HG03565 (cell line): ENCODE measurements around the gene FMNL3.

Source experiments
- ATAC-seq: cut with Tn5 transposase; IDR thresholded peaks from one replicate; pipeline ENCODE4 v1.9.1; 2021; ENCODE audit warnings: mild to moderate bottlenecking, moderate library complexity; ENCODE audit not compliant: unreplicated experiment

Gene FMNL3

GRCh38 chr12:49652921-49653520 is 54.2 kb downstream of the FMNL3 start:
- no peak for ATAC-seq

DNA sequence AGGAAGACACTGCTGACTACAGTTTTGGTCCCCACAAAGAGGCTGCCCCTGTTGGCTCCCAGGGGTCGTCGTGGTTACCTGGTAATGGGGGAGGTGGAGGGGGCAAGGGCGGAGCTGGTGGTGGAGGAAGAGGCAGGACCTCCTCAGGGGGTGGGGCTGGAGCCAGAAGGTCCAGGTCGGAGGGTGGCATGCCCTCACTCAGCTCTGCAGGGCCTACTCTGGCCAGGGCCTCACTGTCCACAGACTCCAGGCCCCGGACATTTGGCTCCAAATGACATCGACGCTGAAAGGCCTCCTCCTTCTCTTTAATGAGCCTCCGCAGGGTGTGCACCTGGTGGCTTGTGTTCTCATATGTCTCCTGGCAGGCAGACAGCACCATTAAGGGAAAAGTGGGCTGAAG is 55.4 kb downstream of the FMNL3 start:
- no peak for ATAC-seq

- ATAC-seq: no peak
Measured at GRCh38 chr12:49649892-49650291, 57.3 kb downstream of the FMNL3 start.

DNA sequence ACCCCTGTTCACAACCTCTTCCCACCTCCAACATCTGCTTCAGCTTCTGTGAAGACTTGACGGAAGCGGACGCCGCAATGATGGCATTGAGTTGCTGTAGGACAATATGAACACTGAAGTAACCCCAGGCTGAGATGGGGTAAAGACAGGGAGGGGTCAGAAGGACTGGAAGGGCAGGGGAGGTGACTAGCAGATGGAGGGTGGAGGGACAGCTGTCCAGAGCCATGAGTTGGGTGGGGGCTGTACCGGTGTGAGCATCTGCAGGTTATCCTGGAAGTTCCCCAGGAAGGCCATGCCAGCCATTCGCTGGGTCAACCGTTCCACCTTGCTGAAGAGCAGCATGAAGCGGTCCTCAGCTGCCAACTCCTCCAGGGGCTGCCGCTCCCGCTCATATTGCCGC is 57.8 kb downstream of the FMNL3 start:
- no peak for ATAC-seq

DNA sequence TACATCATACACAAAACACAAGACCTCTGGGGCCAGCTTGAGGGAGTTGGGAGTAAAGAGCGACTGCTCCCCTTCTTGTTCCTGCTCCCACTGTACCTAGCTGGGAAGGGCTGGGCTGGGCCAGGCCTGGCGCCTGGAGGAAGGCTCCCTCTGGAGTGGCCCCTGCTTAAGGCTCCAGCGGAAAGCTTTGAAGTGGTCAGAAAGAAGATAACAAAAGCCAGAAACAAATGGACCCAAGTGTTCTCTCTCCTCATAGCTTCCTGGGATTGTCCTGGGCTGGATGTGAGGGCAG is 58.5 kb downstream of the FMNL3 start:
- ATAC-seq: no peak

DNA sequence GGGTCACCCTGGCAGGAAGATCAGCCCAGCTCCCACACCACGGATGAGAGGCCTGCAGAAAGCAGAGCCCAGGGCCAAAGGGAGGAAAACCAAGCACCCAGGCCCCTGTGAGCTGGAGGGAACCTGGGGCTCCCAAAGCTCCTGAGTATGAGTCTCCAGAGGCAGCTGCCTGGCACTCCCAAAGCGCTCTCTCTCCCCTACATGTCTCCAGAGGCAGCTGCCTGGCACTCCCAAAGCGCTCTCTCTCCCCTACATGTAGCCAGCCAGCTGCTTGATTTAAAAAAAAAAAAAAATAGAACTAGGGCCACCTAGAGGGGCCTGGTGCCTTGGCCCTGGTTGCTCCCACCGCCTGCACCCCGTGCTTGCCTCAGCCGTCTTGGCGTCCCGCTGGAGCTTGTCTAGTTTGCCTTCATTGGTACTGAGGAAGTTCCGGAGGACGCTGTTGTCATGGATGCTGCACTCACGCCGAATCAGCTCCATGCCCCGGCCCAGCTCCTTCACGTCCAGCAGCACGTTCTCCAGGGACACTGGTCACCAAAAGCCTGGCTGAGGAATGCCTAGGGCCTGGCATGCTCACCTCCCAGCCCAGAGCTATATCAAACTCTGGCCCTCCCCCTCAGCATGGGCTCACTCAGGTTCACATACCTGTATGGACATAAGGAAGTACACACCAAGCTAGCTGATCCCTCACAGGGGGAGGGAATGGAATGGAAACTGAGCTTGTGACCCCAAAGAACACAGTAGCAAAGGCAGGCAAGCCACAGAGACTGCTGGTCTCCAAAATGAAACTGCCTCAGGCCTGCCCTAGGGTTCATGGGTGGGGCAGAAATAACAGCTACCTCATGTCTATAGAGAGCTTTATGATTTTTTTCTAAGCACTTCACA is 59.1 kb downstream of the FMNL3 start:
- ATAC-seq: no peak

- ATAC-seq: no peak
Measured at GRCh38 chr12:49646871-49647654, 60.1 kb downstream of the FMNL3 start.

DNA sequence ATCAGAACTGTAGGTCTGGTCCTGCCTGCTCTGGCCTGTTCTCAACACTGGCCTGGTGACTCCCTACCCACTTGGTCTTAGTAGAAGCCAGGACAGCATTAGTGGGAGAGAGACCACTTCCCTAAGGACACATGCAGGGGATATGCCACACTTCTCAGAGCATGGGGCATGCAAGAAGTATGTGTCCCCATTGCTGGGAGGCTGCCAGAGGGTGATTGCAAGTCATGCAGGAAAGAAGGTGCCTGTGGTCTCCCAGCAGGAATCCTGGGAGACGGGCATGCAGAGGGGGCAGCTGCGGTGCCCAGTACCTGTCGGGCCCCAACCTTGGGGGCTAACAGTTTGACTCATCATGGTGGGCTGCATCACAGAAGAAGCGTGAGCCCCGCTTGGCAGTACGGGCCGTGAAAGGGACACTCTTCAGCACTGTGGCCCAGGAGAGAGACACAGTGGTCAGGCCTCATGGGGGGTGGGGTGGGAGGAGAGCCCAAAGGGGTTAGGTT is 60.8 kb downstream of the FMNL3 start:
- no peak for ATAC-seq

- no peak for ATAC-seq
Measured at GRCh38 chr12:49645146-49646039, 61.8 kb downstream of the FMNL3 start.

DNA sequence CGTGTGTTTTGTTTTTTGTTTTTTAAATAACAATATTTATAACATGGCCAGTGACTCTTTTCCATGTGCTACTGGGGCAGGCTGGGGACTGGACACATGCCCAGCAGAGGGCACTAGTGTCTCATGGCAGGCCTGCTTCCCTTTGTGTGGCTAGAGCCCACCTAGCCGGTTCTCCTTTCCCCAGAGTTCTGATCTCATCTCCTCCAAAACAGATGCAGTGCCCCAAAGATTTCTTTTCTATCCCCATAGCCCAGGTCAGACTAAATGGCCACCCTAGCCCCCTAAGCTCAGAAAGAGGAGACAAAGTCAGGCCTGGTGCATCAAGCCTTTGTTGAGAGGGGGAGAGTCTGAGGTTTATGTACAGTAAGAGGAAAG is 62.6 kb downstream of the FMNL3 start:
- no peak for ATAC-seq

DNA sequence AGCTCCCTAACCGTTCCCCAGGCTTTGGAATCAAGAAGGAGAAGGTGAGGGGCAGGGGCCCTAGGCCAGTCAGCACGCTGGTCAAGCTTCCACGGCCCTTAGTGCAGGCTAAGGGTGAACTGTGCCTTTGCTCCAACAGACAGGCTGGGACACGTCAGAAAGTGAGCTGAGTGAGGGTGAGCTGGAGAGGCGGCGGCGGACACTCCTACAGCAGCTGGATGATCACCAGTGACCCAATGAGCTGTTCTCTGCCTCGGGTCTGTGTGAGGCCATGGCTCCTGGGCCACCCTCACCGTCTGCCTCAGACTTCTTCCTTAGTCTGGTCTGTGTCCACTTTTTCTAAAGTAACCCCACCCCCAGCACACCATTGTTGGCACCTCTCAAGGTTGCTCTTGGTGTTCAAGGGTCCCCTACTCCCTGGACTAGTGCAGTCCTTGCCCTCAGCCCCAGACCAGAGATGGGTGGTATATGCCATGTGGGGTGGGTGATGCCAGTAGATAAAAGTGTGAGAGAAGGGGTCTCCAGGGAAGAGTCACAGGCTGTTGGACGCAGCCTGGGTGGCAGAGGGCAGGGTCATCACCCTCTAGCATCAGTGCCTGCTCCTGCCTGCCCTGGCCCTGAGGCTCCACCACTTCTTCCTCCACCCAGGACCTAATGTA is 63.1 kb downstream of the FMNL3 start:
- ATAC-seq: no peak

- no peak for ATAC-seq
Measured at GRCh38 chr12:49643135-49643534, 64.1 kb downstream of the FMNL3 start.

DNA sequence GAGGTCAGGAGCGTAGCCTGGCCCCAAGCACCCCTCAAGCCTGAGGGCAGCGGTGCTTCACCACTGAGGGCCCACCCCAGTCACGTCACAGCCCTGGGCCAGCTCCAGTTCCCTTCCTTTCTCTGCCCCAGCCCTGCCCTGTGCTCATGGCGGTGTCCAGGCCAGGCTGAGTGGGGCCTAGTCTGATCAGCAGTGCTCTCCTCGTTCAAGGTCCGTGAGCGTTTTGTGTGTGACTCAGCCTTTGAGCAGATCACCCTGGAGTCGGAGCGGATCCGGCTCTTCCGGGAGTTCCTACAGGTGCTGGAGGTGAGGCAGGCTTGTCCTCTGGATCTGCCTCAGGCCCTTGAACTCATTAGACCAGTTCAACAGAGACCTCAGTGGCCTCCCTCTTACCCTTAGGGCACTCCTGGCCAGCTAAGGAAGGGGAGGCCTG is 64.8 kb downstream of the FMNL3 start:
- ATAC-seq: no peak

DNA sequence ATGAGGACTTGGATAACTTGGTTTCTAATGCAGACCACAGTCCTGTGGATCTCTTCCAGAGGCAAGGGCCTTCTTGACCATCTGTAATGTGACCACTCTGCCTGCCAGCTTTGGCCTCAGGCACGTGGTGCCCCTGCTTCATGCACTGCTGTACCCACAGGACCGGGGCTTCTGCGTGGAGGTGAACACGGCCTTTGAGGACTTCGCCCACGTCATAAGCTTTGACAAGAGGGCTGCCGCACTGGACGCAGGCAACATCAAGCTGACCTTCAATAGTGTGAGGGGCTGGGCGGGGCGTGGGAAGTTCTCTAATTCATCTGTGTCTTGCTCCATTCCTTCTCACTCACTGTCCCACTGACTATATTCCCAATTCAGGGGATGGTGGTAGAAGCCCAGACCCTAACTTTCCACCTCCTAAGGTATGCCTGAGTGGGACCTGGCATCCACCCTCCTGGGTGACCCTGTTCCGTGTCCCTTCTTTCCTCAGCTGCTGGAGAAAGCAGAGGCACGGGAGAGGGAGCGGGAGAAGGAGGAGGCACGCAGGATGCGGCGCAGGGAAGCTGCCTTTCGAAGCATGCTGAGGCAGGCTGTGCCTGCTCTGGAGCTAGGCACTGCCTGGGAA is 65.3 kb downstream of the FMNL3 start:
- no peak for ATAC-seq

DNA sequence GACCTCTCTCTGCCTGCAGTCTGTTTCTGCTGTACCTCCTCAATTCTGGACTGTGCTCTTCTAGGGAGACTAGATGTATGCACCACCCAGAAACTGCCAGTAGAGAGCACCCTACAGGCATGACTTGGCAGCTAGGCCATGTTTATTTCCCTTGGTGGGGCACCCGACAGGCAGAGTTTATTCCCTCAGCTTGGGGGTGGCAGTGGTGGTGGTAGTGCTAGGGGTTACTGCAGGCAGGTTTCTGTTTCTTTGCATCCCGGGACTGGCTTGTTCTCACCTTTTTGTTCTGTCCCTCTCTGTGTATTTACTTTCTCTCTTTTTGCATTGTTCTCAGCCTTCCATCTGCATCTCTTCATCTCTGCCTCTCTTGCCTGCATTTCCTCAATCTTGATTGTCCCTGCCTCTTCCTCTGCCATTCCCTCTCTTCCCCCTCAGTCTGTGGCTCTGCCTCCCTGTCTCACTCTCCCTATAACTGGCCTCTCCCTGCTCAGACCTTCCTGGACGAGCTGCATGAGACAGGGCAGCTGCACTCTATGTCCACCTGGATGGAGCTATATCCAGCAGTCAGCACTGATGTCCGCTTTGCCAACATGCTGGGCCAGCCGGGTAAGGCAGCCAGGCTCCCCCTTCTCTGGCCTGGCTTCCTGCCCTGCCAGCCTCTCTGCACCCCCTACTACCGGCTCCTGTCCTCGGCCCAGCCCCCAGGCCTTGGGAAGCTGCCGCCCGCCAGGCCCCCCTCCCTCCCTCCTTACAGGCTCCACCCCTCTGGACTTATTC is 70.0 kb downstream of the FMNL3 start:
- ATAC-seq: no peak

DNA sequence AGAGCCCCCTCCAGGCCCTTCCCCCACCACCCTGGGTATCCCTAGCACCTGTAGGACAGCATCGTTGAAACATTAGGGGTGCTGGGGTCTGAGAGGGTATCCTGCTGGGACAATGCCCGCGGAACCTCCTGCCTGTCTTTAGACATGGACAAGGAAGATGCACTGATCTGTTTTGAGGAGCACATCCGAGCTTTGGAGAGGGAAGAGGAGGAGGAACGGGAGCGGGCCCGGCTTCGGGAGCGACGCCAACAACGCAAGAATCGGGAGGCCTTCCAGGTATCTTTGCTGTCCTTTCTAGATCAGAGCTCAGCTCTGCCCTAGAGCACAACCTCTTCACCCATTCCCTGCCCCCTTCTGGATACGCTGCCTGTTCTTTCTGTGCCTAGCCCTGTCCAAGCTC is 70.6 kb downstream of the FMNL3 start:
- ATAC-seq: no peak

GRCh38 chr12:49635656-49636055 is 71.5 kb downstream of the FMNL3 start:
- ATAC-seq: no peak

DNA sequence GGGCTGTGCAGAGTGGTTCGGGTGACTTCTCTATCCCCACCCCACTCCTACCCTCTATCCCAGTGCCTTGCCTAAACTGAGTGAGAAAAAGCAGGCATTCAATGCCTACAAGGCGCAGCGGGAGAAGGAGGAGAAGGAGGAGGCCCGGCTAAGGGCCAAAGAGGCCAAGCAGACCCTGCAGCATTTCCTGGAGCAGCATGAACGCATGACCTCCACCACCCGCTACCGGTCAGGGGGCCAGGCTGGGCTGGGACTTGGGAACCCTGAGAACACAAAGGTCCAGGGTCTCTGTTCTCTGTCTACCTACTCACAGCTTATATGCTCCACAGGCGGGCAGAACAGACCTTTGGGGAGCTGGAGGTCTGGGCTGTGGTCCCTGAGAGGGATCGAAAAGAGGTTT is 72.2 kb downstream of the FMNL3 start:
- ATAC-seq: no peak

DNA sequence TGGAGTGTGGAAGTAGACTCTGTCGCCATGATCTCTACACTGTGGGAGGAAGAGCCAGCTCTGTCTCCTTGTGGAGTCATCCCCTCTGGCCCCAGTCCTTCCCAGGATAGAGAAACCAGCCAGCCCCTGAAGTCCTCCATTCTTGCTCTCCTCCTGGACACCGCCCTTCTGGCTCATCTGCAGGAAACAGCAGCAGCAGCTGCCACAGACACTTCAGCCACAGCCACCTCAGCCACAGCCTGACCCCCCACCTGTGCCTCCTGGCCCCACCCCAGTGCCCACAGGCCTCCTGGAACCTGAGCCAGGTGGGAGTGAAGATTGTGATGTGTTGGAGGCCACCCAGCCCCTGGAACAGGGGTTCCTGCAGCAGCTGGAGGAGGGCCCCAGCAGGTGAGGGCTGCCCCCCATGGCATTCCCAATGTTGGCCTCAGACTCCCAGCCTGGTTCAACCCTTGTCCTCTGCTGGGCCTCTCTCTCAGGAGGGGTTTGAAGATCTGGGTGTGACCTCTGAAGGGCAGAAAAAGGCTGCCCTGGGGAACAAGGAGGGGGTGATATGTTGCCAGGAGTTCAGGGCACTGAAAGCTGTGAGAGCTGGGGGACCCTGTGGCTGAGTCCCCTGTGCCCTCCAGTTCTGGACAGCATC is 73.4 kb downstream of the FMNL3 start:
- ATAC-seq: no peak
